GM21619 (cell line): ENCODE measurements around the gene PRKCI.
A peak's percentile ranks its signal among the peaks of the same experiment; 100 is the strongest.
"Not testable (repeated sequence)": the region's sequence is repeated elsewhere in the genome, so short reads cannot be mapped to it uniquely, and the experiment has no call there.

ENCODE experiments used
- ATAC-seq: cut with Tn5 transposase; IDR thresholded peaks from one replicate; pipeline ENCODE4 v1.9.1; 2021; ENCODE audit not compliant: unreplicated experiment

PRKCI gene

GRCh38 chr3:170221924-170222646 is at the start of gene PRKCI:
TSS of gene PRKCI (plus strand) at chr3:170222424. CDS start at chr3:170222670, 246 bp downstream.
- ATAC-seq: peak; percentile 97

GRCh38 chr3:170178651-170179050 is 43.6 kb upstream of the PRKCI start:
- no peak for ATAC-seq

- ATAC-seq: no peak
Measured at GRCh38 chr3:170179432-170179831, 42.8 kb upstream of the PRKCI start.

GRCh38 chr3:170180079-170180907 is 41.9 kb upstream of the PRKCI start:
- peak; percentile 27 for ATAC-seq

GRCh38 chr3:170180908-170181885 is 41.0 kb upstream of the PRKCI start, which contains the start of gene PHC3:
TSS of gene PHC3 (minus strand) at chr3:170181733. CDS start at chr3:170181715, 18 bp downstream.
- ATAC-seq: peak; percentile 74

GRCh38 chr3:170189398-170190256 is 32.6 kb upstream of the PRKCI start:
- ATAC-seq: peak; percentile 18

- not testable (repeated sequence) for ATAC-seq
Measured at GRCh38 chr3:170195759-170196158, 26.5 kb upstream of the PRKCI start.

GRCh38 chr3:170196833-170197232 is 25.4 kb upstream of the PRKCI start:
- ATAC-seq: no peak

- no peak for ATAC-seq
Measured at GRCh38 chr3:170200987-170201386, 21.2 kb upstream of the PRKCI start.

GRCh38 chr3:170201527-170201926 is 20.7 kb upstream of the PRKCI start:
- no peak for ATAC-seq

GRCh38 chr3:170203457-170203856 is 18.8 kb upstream of the PRKCI start:
- no peak for ATAC-seq

GRCh38 chr3:170204023-170204472 is 18.2 kb upstream of the PRKCI start:
- no peak for ATAC-seq

- no peak for ATAC-seq
Measured at GRCh38 chr3:170204509-170204908, 17.7 kb upstream of the PRKCI start.

- no peak for ATAC-seq
Measured at GRCh38 chr3:170205302-170205701, 16.9 kb upstream of the PRKCI start.

GRCh38 chr3:170206164-170206762 is 16.0 kb upstream of the PRKCI start:
- ATAC-seq: not testable (repeated sequence)

GRCh38 chr3:170207717-170208116 is 14.5 kb upstream of the PRKCI start:
- ATAC-seq: no peak

GRCh38 chr3:170211668-170212067 is 10.6 kb upstream of the PRKCI start:
- ATAC-seq: no peak

GRCh38 chr3:170219850-170220249 is 2.4 kb upstream of the PRKCI start:
- no peak for ATAC-seq

GRCh38 chr3:170220871-170221270 is 1.4 kb upstream of the PRKCI start:
- ATAC-seq: no peak
